ENCODE measurements around the gene DENND4B.
A peak's percentile ranks its signal among the peaks of the same experiment; 100 is the strongest.
"Not testable (repeated sequence)": the region's sequence is repeated elsewhere in the genome, so short reads cannot be mapped to it uniquely, and the experiment has no call there.

DENND4B gene

GRCh38 chr1:153926405-153926804, 20.1 kb downstream of the DENND4B start:
- DNase-seq (ENCODE audit: low read depth in 2 of 2): no peak

GRCh38 chr1:153922972-153923925, 23.3 kb downstream of the DENND4B start, which contains the start of gene GATAD2B:
Gene GATAD2B, minus strand, starts transcription at chr1:153922972. Its CDS starts 94,625 bp downstream, at chr1:153828347.
- peak; percentile 100 for DNase-seq (ENCODE audit: low read depth in 2 of 2)

- DNase-seq (ENCODE audit: low read depth in 2 of 2): no peak
These were observed 24.2 kb downstream of the DENND4B start for GRCh38 chr1:153922076-153922971.

- DNase-seq (ENCODE audit: low read depth in 2 of 2): no peak
These were observed 24.8 kb downstream of the DENND4B start for GRCh38 chr1:153921803-153922075.

GRCh38 chr1:153921080-153921802, 25.3 kb downstream of the DENND4B start:
- no peak for DNase-seq (ENCODE audit: low read depth in 2 of 2)

- DNase-seq (ENCODE audit: low read depth in 2 of 2): no peak
These were observed 26.4 kb downstream of the DENND4B start for GRCh38 chr1:153919876-153920852.

GRCh38 chr1:153916297-153916696, 30.2 kb downstream of the DENND4B start:
- no peak for DNase-seq (ENCODE audit: low read depth in 2 of 2)

GRCh38 chr1:153912349-153912748, 34.2 kb downstream of the DENND4B start:
- DNase-seq (ENCODE audit: low read depth in 2 of 2): no peak

GRCh38 chr1:153910560-153910959, 36.0 kb downstream of the DENND4B start:
- not testable (repeated sequence) for DNase-seq (ENCODE audit: low read depth in 2 of 2)

- DNase-seq (ENCODE audit: low read depth in 2 of 2): no peak
These were observed 38.4 kb downstream of the DENND4B start for GRCh38 chr1:153908071-153908470.

- DNase-seq (ENCODE audit: low read depth in 2 of 2): no peak
These were observed 39.4 kb downstream of the DENND4B start for GRCh38 chr1:153907134-153907533.

- no peak for DNase-seq (ENCODE audit: low read depth in 2 of 2)
These were observed 40.1 kb downstream of the DENND4B start for GRCh38 chr1:153906396-153906795.

GRCh38 chr1:153905908-153906307, 40.6 kb downstream of the DENND4B start:
- DNase-seq (ENCODE audit: low read depth in 2 of 2): not testable (repeated sequence)

- DNase-seq (ENCODE audit: low read depth in 2 of 2): no peak
These were observed 42.6 kb downstream of the DENND4B start for GRCh38 chr1:153903841-153904455.

- no peak for DNase-seq (ENCODE audit: low read depth in 2 of 2)
These were observed 47.0 kb downstream of the DENND4B start for GRCh38 chr1:153899509-153899908.

- not testable (repeated sequence) for DNase-seq (ENCODE audit: low read depth in 2 of 2)
These were observed 50.7 kb downstream of the DENND4B start for GRCh38 chr1:153895866-153896265.

- DNase-seq (ENCODE audit: low read depth in 2 of 2): not testable (repeated sequence)
These were observed 55.5 kb downstream of the DENND4B start for GRCh38 chr1:153891042-153891441.

GRCh38 chr1:153888533-153888932, 58.0 kb downstream of the DENND4B start:
- no peak for DNase-seq (ENCODE audit: low read depth in 2 of 2)

GRCh38 chr1:153886127-153886526, 60.4 kb downstream of the DENND4B start:
- DNase-seq (ENCODE audit: low read depth in 2 of 2): no peak

GRCh38 chr1:153883223-153883622, 63.3 kb downstream of the DENND4B start:
- DNase-seq (ENCODE audit: low read depth in 2 of 2): no peak
